HepG2 (cell line): ENCODE measurements around the gene LIMS2. TPM values are rescaled to one million over a fixed set of nuclear protein-coding genes. Genes with fewer than 3 reads are reported as not detected.

Source experiments
- FOXO1 ChIP-seq: sonication (generic); formaldehyde crosslinking; IDR thresholded peaks from 2 replicates; pipeline ENCODE4 v1.4.0; 2020; ENCODE audit warnings: missing genetic modification reagents
- JUN ChIP-seq: sonication (generic); formaldehyde crosslinking; IDR thresholded peaks from 2 replicates; pipeline ENCODE4 v1.4.0; 2020; ENCODE audit warnings: mild to moderate bottlenecking, missing genetic modification reagents
- MED1 ChIP-seq: sonication (generic); formaldehyde crosslinking; IDR thresholded peaks from 2 replicates; pipeline ENCODE4 v1.4.0; 2020; ENCODE audit warnings: missing genetic modification reagents
- SKI ChIP-seq: fragments of 450-650 bp; IDR thresholded peaks from one replicate; pipeline ENCODE4 v1.6.1; 2018; ENCODE audit warnings: mild to moderate bottlenecking; ENCODE audit not compliant: partially characterized antibody
- SP1 ChIP-seq, 2 experiments: fragments of 450-650 bp in 1 of 2; sonication (generic) in 1 of 2; formaldehyde crosslinking in 1 of 2; IDR thresholded peaks; 2 replicates each; pipeline versions ENCODE4 v1.4.0 to v1.6.1; 2016 to 2020; ENCODE audit warnings: missing genetic modification reagents in 1 of 2
- ZNF205 ChIP-seq: IDR thresholded peaks from 2 replicates; pipeline ENCODE4 v1.6.1; 2018; ENCODE audit warnings: missing biosample characterization, missing genetic modification reagents
- ZNF468 ChIP-seq: sonication (generic); formaldehyde crosslinking; IDR thresholded peaks from 2 replicates; pipeline ENCODE4 v1.8.0; 2022; ENCODE audit warnings: mild to moderate bottlenecking, moderate library complexity, missing genetic modification reagents
- ZNF607 ChIP-seq: sonication (generic); formaldehyde crosslinking; IDR thresholded peaks from 2 replicates; pipeline ENCODE4 v1.5.1; 2020; ENCODE audit warnings: missing genetic modification reagents, mild to moderate bottlenecking, borderline replicate concordance
- ZNF639 ChIP-seq: conservative IDR thresholded peaks from 2 replicates; pipeline ENCODE4 v1.6.1; 2018; ENCODE audit warnings: missing genetic modification reagents
- ZNF687 ChIP-seq: sonication (generic); formaldehyde crosslinking; IDR thresholded peaks from 2 replicates; pipeline ENCODE4 v1.5.1; 2020; ENCODE audit warnings: mild to moderate bottlenecking, missing genetic modification reagents, moderate library complexity
- polyA plus RNA-seq, 8 experiments: library from polyadenylated mRNA; depleted of rRNA in 3 of 8; stranded (reverse) in 7 of 8; unstranded in 1 of 8; fragments of >200 nt; fragmentation: Illumina TruSeq in 4 of 8; extraction: Trizol in 4 of 8; gene quantifications; 2 replicates each; pipeline versions ENCODE4 v1.2.1 to v1.2.3, GENCODE V29; 2011 to 2016; ENCODE audit warnings: low read depth in 4 of 8, missing spikeins in 1 of 8, mixed read lengths in 1 of 8; ENCODE audit not compliant: insufficient read depth in 1 of 8
- total RNA-seq, 5 experiments: library from RNA; depleted of rRNA; stranded (reverse); fragments of >200 nt; fragmentation: Illumina TruSeq; extraction: Trizol; gene quantifications; 2 replicates each; pipeline ENCODE4 v1.2.3, GENCODE V29; 2016; ENCODE audit warnings: low read depth in 1 of 5
- TF ChIP-seq, protein P1 (sequence below), 2 experiments: IDR thresholded peaks; 2 replicates each; pipeline ENCODE4 v1.6.1; 2011 to 2012; ENCODE audit warnings: low read length in 2 of 2, borderline replicate concordance in 1 of 2, low read depth in 1 of 2, mild to moderate bottlenecking in 1 of 2, moderate library complexity in 1 of 2
- TF ChIP-seq, protein P2 (sequence below): IDR thresholded peaks from 2 replicates; pipeline ENCODE4 v1.6.1; 2016; ENCODE audit warnings: missing compliant biosample characterization, missing genetic modification reagents, borderline replicate concordance
- TF ChIP-seq, protein P3 (sequence below): sonication (generic); formaldehyde crosslinking; conservative IDR thresholded peaks from 2 replicates; pipeline ENCODE4 v1.4.0; 2020; ENCODE audit warnings: missing genetic modification reagents
- TF ChIP-seq, protein P4 (sequence below): sonication (generic); formaldehyde crosslinking; IDR thresholded peaks from 2 replicates; pipeline ENCODE4 v1.8.1; 2023; ENCODE audit warnings: mild to moderate bottlenecking, missing genetic modification reagents

The LIMS2 gene
- total and polyA plus RNA-seq, 2 of the 13 experiments (the other 11 are each of a cell fraction or from before 2014, with no cell fraction given): 1.0 to 1.9 TPM

DNA sequence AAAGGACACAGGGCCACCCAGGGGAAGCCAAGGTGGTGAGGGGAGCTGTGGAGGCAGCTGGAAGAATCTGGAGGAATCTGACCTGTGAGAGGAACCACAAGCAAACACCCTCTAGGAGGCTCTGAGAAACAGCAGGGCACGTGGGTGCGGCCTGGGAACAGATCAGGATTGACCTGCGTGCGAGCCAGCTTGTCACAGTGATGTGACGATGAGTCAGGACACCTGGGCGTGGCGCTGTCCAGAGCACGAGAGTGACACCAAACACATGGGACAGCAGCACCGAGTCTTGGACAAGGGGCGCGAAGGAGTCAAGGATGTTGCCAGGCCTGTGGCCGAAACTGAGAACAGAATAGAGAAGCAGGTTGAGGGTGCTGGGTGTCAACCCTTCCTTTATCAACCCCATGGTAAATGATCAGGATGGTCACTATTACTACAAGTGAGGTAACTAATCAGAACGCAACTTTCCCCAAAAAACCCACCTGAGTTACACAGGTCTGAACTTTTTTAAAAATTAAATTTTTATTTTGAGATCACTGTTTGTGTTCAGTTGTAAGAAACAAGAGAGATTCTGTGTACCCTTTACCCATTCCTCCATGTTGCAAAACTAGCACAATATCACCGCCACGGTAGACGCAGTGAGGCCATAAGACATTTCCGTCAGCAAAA is 25.3 kb upstream of the LIMS2 start (continued):
- TF ChIP-seq ZNF687 (CRISPR knock-in tag): peak; percentile 89
- peak; percentile 28 for TF ChIP-seq SKI
- 0 out of 2 replicates have a peak, but pooled peaks have one; percentile 44 for TF ChIP-seq ZNF607
- 0 out of 2 replicates have a peak, but pooled peaks have one; percentile 31 for TF ChIP-seq ZNF639 (CRISPR knock-in tag)
- TF ChIP-seq, protein P1, sequence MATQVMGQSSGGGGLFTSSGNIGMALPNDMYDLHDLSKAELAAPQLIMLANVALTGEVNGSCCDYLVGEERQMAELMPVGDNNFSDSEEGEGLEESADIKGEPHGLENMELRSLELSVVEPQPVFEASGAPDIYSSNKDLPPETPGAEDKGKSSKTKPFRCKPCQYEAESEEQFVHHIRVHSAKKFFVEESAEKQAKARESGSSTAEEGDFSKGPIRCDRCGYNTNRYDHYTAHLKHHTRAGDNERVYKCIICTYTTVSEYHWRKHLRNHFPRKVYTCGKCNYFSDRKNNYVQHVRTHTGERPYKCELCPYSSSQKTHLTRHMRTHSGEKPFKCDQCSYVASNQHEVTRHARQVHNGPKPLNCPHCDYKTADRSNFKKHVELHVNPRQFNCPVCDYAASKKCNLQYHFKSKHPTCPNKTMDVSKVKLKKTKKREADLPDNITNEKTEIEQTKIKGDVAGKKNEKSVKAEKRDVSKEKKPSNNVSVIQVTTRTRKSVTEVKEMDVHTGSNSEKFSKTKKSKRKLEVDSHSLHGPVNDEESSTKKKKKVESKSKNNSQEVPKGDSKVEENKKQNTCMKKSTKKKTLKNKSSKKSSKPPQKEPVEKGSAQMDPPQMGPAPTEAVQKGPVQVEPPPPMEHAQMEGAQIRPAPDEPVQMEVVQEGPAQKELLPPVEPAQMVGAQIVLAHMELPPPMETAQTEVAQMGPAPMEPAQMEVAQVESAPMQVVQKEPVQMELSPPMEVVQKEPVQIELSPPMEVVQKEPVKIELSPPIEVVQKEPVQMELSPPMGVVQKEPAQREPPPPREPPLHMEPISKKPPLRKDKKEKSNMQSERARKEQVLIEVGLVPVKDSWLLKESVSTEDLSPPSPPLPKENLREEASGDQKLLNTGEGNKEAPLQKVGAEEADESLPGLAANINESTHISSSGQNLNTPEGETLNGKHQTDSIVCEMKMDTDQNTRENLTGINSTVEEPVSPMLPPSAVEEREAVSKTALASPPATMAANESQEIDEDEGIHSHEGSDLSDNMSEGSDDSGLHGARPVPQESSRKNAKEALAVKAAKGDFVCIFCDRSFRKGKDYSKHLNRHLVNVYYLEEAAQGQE (IDR thresholded peaks at IDR 0.05; ENCODE audit: borderline replicate concordance in 1 of 2, low read depth in 1 of 2, low read length in 2 of 2): peak in 1 of 2 experiments; percentile 41; a peak in 1 of 4 replicates
- TF ChIP-seq MED1 (CRISPR knock-in tag): peak; percentile 36; the same call in 1 of the 2 replicates
- no peak for TF ChIP-seq SP1 (IDR thresholded peaks at IDR 0.05)
- TF ChIP-seq SP1 (CRISPR knock-in tag; IDR thresholded peaks at IDR 0.05): peak; percentile 85
- no peak; the same call in none of the 2 replicates for TF ChIP-seq JUN
- TF ChIP-seq, protein P2, sequence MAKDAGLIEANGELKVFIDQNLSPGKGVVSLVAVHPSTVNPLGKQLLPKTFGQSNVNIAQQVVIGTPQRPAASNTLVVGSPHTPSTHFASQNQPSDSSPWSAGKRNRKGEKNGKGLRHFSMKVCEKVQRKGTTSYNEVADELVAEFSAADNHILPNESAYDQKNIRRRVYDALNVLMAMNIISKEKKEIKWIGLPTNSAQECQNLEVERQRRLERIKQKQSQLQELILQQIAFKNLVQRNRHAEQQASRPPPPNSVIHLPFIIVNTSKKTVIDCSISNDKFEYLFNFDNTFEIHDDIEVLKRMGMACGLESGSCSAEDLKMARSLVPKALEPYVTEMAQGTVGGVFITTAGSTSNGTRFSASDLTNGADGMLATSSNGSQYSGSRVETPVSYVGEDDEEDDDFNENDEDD: peak; percentile 93
- TF ChIP-seq ZNF205 (CRISPR knock-in tag): 0 out of 2 replicates have a peak, but pooled peaks have one; percentile 24
- TF ChIP-seq, protein P3, sequence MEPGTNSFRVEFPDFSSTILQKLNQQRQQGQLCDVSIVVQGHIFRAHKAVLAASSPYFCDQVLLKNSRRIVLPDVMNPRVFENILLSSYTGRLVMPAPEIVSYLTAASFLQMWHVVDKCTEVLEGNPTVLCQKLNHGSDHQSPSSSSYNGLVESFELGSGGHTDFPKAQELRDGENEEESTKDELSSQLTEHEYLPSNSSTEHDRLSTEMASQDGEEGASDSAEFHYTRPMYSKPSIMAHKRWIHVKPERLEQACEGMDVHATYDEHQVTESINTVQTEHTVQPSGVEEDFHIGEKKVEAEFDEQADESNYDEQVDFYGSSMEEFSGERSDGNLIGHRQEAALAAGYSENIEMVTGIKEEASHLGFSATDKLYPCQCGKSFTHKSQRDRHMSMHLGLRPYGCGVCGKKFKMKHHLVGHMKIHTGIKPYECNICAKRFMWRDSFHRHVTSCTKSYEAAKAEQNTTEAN (CRISPR knock-in tag): peak; percentile 37; the same call in 1 of the 2 replicates
- TF ChIP-seq FOXO1 (CRISPR knock-in tag): 0 out of 2 replicates have a peak, but pooled peaks have one; percentile 36
- no peak for TF ChIP-seq ZNF468 (CRISPR knock-in tag)
- TF ChIP-seq, protein P4, sequence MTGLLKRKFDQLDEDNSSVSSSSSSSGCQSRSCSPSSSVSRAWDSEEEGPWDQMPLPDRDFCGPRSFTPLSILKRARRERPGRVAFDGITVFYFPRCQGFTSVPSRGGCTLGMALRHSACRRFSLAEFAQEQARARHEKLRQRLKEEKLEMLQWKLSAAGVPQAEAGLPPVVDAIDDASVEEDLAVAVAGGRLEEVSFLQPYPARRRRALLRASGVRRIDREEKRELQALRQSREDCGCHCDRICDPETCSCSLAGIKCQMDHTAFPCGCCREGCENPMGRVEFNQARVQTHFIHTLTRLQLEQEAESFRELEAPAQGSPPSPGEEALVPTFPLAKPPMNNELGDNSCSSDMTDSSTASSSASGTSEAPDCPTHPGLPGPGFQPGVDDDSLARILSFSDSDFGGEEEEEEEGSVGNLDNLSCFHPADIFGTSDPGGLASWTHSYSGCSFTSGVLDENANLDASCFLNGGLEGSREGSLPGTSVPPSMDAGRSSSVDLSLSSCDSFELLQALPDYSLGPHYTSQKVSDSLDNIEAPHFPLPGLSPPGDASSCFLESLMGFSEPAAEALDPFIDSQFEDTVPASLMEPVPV (CRISPR knock-in tag): peak; percentile 82; the same call in 1 of the 2 replicates
